NB4 (cell line): Measurements from ENCODE around the gene BATF3.

Source experiments
- MYC ChIP-seq: IDR thresholded peaks from 2 replicates; pipeline ENCODE4 v1.6.1; 2011; ENCODE audit warnings: low read depth, low read length
- POLR2A ChIP-seq: IDR thresholded peaks from 2 replicates; pipeline ENCODE4 v1.6.1; 2011; ENCODE audit warnings: mild to moderate bottlenecking; ENCODE audit not compliant: insufficient read length; ENCODE audit errors: extremely low read depth
- TF ChIP-seq, protein P1 (sequence below): IDR thresholded peaks from one replicate; pipeline ENCODE4 v1.5.1; 2012; ENCODE audit warnings: low read depth, low read length
- TF ChIP-seq, protein P2 (sequence below): IDR thresholded peaks from 2 replicates; pipeline ENCODE4 v1.6.1; 2011; ENCODE audit warnings: low read depth, low read length

DNA sequence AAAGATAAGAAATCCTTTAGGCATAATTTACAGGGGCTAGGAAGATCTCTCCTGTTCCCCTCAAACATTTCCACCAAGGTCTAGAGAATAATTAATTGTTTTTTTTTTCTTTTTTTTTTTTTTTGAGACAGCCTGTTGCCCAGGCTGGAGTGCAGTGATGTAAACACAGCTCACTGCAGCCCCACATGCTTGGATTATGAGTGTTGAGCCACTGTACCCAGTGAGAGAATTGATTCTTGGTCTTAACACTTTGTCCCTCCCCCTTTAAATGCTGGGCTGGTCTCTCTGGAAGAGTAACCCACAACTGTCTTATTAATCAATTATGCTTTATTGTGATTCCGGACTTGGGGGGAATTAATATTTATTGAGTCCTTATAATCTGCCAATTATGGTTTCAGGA, 57.7 kb downstream of the BATF3 start:
- TF ChIP-seq POLR2A: no peak
- TF ChIP-seq, protein P1, sequence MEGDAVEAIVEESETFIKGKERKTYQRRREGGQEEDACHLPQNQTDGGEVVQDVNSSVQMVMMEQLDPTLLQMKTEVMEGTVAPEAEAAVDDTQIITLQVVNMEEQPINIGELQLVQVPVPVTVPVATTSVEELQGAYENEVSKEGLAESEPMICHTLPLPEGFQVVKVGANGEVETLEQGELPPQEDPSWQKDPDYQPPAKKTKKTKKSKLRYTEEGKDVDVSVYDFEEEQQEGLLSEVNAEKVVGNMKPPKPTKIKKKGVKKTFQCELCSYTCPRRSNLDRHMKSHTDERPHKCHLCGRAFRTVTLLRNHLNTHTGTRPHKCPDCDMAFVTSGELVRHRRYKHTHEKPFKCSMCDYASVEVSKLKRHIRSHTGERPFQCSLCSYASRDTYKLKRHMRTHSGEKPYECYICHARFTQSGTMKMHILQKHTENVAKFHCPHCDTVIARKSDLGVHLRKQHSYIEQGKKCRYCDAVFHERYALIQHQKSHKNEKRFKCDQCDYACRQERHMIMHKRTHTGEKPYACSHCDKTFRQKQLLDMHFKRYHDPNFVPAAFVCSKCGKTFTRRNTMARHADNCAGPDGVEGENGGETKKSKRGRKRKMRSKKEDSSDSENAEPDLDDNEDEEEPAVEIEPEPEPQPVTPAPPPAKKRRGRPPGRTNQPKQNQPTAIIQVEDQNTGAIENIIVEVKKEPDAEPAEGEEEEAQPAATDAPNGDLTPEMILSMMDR: no peak
- TF ChIP-seq, protein P2, sequence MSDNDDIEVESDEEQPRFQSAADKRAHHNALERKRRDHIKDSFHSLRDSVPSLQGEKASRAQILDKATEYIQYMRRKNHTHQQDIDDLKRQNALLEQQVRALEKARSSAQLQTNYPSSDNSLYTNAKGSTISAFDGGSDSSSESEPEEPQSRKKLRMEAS: no peak
- TF ChIP-seq MYC: no peak
